NCI-H187 treated with DMSO at 0.1 percent for 48 hours (cell line): ENCODE data around the gene YEATS4.
"Not testable (repeated sequence)": the region's sequence is repeated elsewhere in the genome, so short reads cannot be mapped to it uniquely, and the experiment has no call there.

Source experiments
- DNase-seq: peaks from one replicate; lab custom pipeline; 2025; lab: John Stamatoyannopoulos, UW

The YEATS4 gene

DNA sequence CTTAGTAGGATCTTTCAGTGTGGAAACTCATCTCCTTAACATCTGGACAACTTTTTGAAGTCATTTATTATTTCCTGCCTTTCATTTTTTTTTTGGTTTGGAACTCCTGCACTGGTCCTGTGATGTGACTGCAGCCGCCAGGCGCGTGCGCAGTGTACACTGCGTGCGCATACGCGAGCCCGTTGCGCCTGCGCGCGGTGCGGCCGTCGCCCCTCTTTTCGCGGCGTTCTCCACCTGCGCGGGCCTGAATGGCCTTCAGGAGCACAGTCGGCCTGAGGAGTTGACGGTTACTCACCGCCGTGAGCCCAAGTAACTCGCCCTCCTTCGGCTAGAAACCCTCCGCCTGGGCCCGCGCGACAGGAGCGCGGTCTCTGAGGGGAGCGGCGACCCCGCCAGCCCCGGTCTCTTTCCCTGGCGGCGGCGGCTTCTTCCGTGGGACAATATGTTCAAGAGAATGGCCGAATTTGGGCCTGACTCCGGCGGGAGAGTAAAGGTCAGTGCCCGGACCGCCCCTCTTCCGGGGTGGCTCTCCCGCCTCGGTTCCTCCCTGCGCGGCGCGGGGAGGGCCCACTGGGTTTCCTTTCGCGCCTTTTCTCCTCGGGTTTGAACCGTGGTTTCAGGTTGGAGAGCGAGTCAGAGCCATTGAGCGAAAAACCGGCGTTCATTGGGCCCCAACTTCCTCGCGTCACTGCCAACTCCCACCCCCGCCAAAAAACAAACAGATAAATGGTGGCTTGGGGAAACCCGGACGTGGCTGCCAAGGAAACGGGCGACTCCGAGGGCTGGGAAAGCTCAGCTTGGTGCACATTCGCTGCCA is at the start of gene YEATS4:
Gene YEATS4, plus strand, starts transcription at position 213 of the 817 bp plus-strand sequence. Its CDS starts 230 bp downstream, at position 443.
- peak; percentile 92 for DNase-seq

GRCh38 chr12:69313209-69313608 is 46.3 kb upstream of the YEATS4 start:
- DNase-seq: no peak

DNA sequence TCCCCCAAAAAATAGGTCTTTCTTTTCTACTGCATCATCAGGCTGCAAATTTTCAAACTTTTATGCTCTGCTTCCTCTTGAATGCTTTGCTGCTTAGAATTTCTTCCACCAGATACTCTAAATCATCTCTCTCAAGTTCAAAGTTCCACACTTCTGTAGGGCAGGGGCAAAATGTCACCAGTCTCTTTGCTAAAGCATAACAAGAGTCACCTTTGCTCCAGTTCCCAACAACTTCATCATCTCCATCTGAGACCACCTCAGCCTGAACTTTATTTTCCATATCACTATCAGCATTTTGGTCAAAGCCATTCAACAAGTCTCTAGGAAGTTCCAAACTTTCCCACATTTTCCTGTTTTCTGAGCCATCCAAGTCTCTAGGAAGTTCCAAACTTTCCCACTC is 42.8 kb upstream of the YEATS4 start:
- DNase-seq: not testable (repeated sequence)

DNA sequence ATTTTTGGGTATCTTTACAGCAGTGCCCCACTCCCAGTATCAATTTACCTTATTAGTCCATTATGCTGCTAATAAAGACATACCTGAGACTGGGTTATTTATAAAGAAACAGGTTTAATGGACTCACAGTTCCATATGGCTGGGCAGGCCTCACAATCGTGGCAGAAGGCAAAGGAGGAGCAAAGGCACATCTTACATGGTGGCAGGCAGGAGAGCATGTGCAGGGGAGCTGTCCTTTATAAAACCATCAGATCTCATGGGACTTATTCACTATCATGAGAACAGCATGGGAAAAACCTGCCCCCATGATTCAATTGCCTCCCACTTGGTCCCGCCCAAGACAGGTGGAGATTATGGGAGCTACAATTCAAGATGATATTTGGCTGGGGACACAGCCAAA is 42.3 kb upstream of the YEATS4 start:
- DNase-seq: not testable (repeated sequence)

DNA sequence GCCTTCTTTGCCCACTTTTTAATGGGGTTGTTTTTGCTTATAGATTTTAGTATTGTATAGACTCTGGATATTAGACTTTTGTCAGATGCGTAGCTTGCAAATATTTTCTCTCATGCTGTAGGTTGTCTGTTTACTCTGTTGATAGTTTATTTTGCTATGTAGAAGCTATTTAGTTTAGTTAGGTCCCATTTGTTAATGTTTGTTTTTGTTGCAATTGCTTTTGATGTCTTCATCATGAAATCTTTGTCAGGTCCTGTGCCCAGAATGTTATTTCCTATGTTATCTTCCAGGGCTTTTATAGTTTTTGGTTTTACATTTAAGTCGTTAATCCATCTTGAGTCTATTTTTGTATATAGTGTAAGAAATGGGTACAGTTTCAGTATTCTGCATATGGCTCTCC is 41.3 kb upstream of the YEATS4 start:
- no peak for DNase-seq

DNA sequence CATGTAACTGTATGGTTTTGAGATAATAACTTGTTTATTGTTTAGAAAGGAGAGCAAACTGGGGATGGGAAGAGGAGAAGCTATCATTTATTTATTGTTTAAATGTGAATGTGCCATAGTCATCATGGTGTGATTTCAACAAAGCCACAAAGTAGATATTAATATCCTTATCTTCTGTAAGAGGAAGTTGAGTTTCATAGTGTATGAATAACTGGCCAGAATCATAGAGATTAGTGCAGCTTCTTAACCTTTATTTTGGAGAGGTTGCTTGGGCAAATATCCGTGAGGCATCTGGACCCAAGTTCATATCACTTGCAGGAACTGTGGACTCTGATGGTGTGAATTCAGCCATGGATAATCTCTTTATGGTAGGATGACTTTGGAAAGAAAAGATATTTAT is 38.2 kb upstream of the YEATS4 start:
- no peak for DNase-seq

DNA sequence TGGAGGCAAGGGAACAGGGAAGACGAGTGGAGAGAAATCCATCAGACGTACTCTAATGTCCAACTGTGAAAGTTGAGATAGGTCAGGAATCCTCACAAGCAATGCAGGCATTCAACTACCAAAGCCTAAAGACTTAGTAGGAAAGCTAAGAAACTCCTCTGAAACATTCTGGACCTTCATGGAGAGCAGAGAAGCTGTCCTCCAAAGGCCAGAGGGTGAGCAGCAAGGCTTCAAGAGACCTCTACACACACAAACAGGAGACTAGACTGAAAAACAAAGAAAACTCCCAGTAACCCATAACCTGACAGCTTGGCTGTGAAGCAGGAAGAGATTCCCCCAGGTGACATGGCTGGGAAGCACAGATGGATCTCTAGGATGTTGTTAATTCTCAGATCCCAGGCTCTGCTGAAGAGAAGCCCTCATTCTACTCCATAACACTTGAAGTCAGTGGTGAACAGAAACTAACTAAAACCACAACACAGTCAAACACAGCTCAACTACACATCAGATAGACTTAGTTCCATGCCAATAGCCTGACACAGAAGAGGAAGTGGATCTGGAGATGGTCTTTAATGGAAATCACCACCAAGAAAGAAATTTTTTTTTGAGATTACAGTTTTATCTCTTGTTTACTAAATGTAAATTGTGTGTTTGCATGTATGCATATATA is 34.6 kb upstream of the YEATS4 start:
- no peak for DNase-seq

GRCh38 chr12:69328426-69328825 is 31.1 kb upstream of the YEATS4 start:
- DNase-seq: no peak

- no peak for DNase-seq
Measured at GRCh38 chr12:69329669-69330428, 29.7 kb upstream of the YEATS4 start.

DNA sequence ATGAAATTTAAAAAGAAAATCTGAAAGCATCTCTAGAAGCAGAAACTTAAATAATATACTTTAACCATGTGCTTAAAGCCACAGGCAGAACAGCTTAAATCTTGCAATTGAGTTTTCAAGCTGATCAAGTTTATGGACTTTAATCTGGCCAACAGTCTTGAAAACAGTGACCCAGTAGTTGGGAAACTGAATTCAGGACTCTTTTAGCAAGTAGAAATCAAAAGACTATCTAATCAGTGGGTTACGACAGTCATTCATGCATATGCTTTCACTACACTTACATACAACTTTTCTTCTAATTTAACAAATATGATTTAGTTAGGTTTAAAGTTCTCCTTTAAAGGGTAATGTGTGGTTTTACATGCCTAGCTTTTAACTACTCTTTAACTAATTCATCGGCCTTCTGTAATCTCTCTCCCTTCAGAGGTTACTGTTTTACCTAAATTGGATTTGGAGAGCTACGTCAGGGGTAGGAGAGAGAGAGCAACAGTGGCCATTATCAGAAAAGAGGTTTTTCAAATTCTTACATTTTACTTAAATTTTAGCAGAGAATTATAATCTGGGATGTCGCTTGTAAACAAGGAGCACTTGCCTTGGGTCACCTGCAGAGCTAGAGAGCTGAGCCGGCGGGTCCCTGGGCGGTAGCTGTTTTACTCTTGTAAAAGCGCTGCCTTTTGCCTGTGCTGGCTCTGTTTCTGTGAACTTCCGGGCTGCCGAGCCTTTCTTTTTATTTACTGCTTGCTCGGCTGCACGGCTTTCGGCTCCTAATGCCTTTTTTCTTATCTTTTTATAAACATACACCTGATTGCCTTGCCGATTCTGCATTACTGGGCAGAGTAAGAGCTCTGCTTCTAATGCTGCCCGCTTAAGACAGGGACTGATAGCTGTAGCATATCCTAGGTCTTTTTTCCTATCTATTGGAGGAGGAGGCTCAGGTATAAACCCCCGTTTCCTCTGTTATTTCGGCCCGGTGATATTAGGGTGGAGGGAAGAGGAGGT is 28.8 kb upstream of the YEATS4 start:
- DNase-seq: no peak

DNA sequence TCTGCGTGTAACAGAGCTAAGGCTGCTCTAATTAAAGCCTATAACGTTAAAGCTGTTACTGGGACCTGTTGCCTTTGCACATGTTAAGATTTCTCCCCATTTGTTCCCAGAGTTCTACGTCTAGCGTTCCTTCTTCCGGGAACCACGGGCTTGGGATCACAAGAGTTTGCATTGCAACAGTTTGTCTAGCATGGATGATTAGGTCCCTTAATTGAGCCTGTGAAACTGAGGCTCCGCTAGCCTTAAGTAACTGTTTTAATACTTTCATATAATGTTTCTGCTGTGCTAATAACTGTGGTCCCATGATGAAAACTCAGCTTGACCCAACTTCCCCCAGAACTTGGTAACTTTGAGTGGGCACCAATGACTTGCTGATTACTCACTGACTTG is 28.0 kb upstream of the YEATS4 start:
- DNase-seq: no peak

- no peak for DNase-seq
Measured at GRCh38 chr12:69331909-69332684, 27.4 kb upstream of the YEATS4 start.

DNA sequence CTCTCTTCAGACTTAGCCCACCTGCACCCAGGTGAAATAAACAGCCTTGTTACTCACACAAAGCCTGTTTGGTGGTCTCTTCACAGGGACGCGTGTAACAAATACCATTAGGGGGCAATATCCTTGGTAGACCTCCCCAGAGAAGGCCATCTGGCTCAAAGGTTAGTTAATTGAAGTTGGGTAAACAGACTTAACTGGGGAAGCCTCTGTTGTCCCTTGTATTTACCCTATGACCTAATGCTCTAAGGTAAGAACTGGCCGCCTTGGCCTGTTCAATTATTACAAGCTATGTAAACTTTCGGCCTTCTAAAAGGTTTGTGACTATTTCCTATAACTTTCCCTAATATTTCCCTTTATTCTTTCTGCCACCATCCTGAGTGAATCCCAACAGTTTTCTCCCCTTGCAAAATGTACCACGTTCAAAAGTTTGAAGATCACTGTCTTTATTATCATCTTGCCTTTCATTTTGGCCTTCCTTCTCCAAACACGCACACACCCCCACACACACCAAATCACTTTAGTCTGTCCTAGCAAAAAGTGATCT is 26.7 kb upstream of the YEATS4 start:
- no peak for DNase-seq

- no peak for DNase-seq
Measured at GRCh38 chr12:69334158-69334557, 25.4 kb upstream of the YEATS4 start.

GRCh38 chr12:69337311-69338090 is 22.0 kb upstream of the YEATS4 start:
- DNase-seq: no peak

DNA sequence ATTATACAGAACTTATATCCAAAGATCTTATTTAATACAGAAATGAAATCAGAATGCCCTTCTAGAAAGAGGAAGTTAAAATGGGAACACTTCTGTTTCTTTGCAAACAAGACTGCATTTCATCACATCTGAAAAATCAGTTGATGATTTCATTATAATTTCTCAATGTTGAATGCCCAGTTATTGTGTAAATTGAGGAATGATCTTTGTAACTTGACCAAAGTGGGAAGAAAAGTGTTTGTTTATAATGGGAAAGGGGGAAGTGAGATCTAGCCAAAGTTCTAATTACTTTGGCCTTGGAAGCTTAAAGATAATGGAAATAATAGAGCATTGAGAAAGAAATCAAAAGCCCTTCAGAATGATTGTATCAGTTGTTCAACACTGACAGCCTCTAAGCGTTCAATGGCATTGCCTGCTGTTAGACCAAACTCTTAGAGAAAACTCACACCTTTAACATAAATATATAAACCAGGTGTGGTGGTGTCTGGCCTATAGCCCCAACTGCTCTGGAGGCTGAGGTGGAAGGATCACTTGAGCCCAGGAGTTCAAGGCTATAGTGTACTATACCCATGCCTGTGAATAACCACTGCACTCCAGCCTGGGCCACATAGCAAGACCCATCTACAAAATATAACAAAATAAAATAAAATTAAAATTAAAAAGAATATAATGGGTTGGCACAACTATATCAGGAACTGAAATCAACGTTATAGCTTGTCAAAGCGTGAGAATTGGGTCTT is 21.3 kb upstream of the YEATS4 start:
- DNase-seq: no peak

DNA sequence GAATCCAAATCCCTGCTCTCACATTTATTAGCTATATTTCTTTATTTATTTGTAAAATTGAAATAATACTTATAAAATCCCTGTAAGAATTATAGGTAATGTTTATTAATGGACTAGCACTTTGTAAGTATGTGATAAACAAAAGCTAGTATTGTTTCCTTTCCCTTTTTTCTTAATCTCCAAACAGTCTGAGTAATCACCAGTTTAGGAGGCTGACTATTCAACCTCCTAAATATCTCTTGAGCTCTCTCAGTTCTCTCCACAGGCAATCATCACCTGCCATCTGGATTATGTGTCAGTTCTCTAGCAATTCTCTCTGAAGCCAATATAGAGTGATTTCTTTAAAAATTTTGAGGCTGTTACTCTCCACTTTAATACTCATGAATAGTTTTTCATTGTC is 20.6 kb upstream of the YEATS4 start:
- no peak for DNase-seq

DNA sequence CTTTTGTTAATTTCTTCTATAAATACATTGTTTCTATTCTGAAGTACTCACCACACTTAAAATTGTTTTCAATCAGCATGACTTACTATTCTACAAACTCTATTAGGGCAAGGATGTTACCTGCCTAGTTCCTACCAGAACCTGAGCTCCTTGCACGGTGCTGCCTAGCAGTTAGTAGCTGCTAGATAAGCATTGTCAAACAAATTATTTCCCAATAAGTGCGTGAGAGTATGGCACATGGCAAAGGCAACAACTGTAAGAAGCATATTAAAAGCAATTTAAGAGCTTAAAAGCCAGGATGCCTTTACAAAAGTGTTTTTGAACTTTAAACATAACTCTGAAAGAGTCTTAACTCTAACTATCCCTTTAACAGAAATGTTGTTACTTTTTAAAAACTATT is 19.5 kb upstream of the YEATS4 start:
- no peak for DNase-seq

GRCh38 chr12:69341328-69341727 is 18.2 kb upstream of the YEATS4 start:
- DNase-seq: no peak
